GM19324 (cell line): ENCODE measurements around the gene KIF5B.
"Not testable (repeated sequence)": the region's sequence is repeated elsewhere in the genome, so short reads cannot be mapped to it uniquely, and the experiment has no call there.

Experiments used
- ATAC-seq: cut with Tn5 transposase; IDR thresholded peaks from one replicate; pipeline ENCODE4 v1.9.1; 2021; ENCODE audit warnings: mild to moderate bottlenecking, moderate library complexity; ENCODE audit not compliant: unreplicated experiment, low FRiP score

The KIF5B gene

GRCh38 chr10:32061440-32061839 is 5.2 kb upstream of the KIF5B start:
- no peak for ATAC-seq

DNA sequence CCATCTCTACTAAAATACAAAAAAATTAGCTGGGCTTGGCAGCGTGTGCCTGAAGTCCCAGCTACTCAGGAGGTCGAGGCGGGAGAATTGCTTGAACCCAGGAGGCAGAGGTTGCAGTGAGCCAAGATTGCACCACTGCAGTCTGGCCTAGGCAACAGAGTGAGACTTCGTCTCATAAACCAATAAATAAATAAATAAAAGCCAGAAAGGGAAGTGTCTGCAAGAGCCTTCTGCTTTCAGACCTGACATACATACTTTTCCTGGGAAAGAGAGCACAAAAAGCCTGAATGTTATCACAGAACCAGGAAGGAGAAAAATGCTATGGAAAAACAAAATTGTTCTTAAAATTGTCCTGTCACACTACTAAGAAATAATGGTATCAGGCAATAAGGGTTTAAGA is 4.1 kb upstream of the KIF5B start:
- no peak for ATAC-seq

DNA sequence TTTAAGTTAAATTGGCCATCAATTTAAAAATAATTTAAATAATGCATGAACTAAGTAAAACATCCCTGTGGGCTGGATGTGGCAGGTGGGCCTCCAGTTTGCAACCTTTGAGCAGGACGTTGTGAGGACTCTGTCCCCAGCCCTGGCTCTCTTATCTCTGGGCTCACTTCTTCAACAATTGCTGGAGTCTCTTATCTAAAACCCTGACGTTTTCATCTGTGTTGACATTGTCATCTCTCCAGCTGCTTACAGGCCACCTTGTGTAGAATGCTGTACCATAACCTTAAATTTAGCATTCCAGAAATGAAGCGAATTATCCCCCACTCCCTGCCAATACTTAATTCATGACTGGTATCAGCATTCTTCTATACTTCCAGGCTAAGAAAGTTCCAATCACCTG is 3.2 kb upstream of the KIF5B start:
- no peak for ATAC-seq

- no peak for ATAC-seq
These were observed 779 bp upstream of the KIF5B start for GRCh38 chr10:32057036-32057372.

- ATAC-seq, result peak; percentile 52
These were observed 618 bp downstream of the KIF5B start for GRCh38 chr10:32055478-32056135.

DNA sequence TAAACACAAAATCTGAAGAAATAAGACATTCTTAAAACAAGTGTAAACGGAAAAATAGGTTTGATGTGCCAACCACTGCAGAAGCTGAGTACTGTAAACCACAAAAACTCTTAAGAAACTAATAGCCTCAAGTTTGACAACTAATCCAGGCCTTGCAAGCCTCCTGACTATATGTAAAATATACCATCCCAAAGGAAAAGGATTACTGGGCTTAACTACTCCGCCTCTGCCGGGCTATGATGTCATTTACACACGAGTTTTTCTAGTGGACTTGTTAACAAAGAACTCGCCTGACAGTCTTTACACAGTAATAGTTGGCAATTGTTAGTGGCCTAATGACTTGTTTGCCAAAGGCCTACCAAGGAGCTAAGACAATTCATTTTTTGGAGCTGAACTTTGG is 2.1 kb downstream of the KIF5B start:
- no peak for ATAC-seq

- ATAC-seq, result not testable (repeated sequence)
These were observed 2.8 kb downstream of the KIF5B start for GRCh38 chr10:32053392-32053791.

DNA sequence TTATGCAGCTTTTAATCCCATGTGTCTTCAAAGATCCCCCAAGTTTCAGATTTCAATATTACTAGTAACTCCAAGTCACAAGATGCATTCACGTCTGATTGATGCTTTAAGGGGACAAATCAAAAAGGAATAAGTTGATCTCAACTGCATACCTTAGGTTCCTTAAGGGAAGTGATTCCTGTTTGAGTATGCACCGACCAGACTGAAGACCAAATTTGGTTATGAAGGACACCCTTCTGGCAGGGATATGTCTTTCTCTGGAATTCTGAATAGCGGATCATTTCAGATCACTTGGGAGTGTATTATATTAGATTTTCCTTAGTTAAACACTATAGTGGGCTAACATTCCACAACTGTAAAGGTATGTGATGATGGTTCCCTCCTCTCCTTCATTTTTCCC is 4.3 kb downstream of the KIF5B start:
- ATAC-seq, result no peak

DNA sequence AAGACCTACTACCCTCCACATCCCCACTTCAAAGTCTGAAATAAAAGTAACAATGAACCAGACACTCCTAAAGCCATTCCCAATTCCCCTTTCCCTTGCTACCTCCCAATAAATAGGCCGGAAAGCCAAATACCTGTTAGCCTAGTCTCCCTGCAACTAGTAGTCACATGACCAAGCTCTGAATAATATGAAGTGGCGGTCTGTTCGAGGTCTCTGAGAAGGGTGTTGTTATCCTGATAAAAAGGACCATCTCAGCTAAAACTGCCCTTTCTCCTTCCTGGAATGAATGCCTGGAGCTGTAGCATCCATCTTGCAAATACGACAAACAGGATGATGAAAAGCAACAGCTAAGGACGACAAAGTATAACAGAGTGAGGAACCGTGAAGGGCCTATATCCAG is 6.0 kb downstream of the KIF5B start:
- no peak for ATAC-seq

- no peak for ATAC-seq
These were observed 7.1 kb downstream of the KIF5B start for GRCh38 chr10:32049113-32049512.

- no peak for ATAC-seq
These were observed 7.9 kb downstream of the KIF5B start for GRCh38 chr10:32048282-32048681.

DNA sequence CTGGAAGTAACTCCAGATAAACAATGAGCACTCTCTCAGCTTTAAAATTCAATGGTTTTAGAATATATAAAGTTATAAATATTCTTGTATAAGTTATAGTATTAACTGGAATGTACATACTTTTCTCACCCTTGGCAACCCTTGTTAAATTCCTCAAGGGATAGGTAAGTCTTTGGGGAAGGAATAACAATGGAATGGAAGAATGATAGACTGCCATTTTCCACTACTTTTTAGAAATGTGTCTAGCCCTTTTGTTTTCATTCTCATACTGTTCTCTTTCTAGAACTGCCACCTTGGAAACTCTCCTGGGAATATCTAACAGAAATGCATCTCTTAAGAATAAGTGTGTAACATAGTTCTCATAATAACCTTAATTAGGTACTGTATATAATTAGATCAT is 8.3 kb downstream of the KIF5B start:
- ATAC-seq, result no peak

GRCh38 chr10:32046151-32046550 is 10.1 kb downstream of the KIF5B start:
- ATAC-seq, result no peak

- ATAC-seq, result not testable (repeated sequence)
These were observed 13.5 kb downstream of the KIF5B start for GRCh38 chr10:32042730-32043129.

DNA sequence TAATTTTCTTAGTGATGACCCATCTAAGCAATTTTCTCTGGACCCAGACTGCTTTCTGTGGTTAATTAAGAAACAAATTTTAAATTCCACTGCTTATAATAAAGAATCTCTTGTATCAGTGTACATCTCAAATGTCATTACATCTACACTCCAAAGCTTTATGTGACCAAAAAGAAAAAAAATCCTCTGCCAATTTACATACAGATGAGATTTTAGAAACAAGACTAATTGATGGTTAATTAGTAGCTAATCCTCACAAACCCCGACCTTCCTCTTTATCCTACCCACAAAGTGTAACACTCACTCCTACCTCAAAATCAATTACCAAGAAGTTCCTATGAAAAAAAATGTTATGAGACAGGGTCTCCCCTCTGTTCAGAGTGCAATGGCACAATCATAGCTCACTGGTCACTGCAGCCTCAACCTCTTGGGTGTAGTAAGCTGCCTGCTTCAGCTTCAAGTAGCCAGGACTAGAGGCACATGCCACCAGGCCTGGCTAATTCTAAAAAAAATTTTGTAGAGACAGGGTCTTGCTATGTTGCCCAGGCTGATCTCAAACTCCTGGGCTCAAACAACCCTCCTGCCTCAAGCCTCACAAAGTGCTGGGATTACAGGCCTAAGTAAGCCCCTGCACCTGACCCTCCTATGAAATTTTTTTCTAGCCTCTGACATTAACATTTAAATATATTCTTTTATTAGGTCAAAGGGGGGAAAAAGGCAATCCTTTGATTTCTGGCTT is 14.8 kb downstream of the KIF5B start:
- no peak for ATAC-seq

DNA sequence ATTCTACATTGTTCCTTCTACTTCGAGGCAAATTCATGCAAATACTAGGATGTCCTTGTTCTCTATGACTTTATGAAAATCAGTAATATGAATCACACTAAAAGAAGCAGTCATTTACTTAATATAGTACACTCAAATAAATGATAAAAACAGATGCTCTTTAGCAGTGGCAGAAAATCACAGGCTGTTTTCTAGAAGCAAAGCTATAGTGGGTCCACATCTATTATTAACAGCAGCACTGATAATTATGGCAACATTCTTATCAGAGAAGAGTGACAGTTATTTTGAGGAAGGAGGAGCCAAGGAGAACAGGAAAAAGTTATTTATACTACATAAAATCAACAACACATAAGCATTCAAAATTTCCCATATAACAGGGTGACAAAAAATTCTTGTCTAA is 16.5 kb downstream of the KIF5B start:
- no peak for ATAC-seq

DNA sequence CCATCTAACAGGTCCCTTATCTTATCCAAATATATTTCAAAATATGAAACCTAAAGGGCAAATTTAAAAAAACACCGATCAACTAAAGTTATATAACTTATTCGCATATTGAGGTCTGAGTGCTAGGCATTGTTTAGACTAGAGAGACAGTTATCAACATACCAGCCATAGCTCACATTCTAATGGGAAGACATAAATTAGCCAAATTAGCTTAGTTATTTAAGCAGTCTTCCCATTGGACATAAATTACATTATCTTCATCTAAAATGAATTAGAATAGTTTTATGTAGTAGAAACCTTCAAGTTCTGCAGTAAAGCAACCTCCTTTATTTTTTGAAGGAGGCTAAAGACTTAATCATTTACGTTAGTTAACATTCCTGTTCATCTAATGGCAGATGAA is 17.4 kb downstream of the KIF5B start:
- no peak for ATAC-seq

DNA sequence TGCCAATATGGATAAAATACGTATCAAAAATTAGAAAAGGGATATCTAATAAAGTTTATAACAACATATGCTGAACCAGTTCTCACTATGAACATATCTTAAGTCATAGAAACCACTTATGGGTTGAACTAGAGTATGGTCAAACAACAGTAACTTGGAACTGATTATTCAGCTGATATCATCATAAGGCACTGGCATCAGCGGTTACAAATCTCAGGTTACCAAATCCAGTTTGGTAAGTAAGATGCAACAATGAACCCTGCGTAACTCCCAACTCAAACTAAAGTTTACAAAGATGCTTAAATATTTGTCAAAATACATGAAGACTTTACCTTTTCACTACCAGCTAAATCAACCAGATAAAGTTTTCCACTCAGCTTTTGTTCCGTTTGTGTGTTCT is 19.3 kb downstream of the KIF5B start:
- no peak for ATAC-seq

- ATAC-seq, result no peak
These were observed 21.2 kb downstream of the KIF5B start for GRCh38 chr10:32035038-32035437.

DNA sequence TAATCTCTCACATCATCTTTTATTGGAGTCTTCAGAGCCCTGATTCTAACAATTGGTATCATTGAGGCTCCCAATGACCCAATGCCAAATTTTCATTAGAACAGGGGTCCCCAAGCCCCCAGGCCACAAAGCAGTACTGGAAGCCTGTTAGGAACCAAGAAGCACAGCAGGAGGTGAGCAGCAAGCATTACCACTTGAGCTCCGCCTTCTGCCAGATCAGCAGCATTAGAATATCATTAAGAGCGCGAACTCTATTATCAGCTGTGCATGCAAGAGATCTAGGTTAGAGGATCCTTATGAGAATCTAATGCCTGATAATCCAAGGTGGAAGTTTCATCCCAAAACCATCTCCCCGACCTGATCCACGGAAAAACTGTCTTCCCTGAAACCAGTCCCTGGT is 23.1 kb downstream of the KIF5B start:
- no peak for ATAC-seq

GRCh38 chr10:32031920-32032319 is 24.3 kb downstream of the KIF5B start:
- no peak for ATAC-seq

- ATAC-seq, result no peak
These were observed 24.8 kb downstream of the KIF5B start for GRCh38 chr10:32031424-32031823.
